Tibial artery (tissue), 4 donors: ENCODE results near the gene JAKMIP2.
A peak's percentile ranks its signal among the peaks of the same experiment; 100 is the strongest.

Experiments used
- DNase-seq, 2 donors: peaks; one replicate each; pipeline ENCODE4 v3.0.0-alpha.2; 2019
- H3K27ac ChIP-seq, 2 donors: fragments of 200-600 bp; sonication (generic) in 1 of 2; 1 replicate in 1 of 2; 2 replicates in 1 of 2; pipeline ENCODE4 v1.5.1; 2018 to 2019; ENCODE audit warnings: mild to moderate bottlenecking in 1 of 2
- H3K27me3 ChIP-seq, 2 donors: fragments of 200-600 bp; sonication (generic) in 1 of 2; one replicate each; pipeline versions ENCODE4 v1.5.1 to v1.6.0; 2016 to 2019
- H3K36me3 ChIP-seq, 3 donors: fragments of 200-600 bp; sonication (generic) in 2 of 3; one replicate each; pipeline ENCODE4 v1.5.1; 2016 to 2019; ENCODE audit warnings: mild to moderate bottlenecking in 2 of 3
- H3K4me1 ChIP-seq, 4 donors: fragments of 200-600 bp; sonication (generic) in 2 of 4; 1 replicate in 3 of 4; 2 replicates in 1 of 4; pipeline ENCODE4 v1.5.1; 2016 to 2019
- H3K4me3 ChIP-seq, 2 donors: fragments of 200-600 bp; sonication (generic) in 1 of 2; 1 replicate in 1 of 2; 2 replicates in 1 of 2; pipeline ENCODE4 v1.5.1; 2018 to 2019; ENCODE audit warnings: mild to moderate bottlenecking in 2 of 2
- H3K9me3 ChIP-seq, 3 donors: fragments of 200-600 bp; sonication (generic) in 1 of 3; one replicate each; pipeline ENCODE4 v1.5.1; 2016 to 2019
- CTCF ChIP-seq, 2 experiments: fragments of 200-600 bp in 1 of 2; fragments of 450-650 bp in 1 of 2; IDR thresholded peaks; one replicate each; pipeline ENCODE4 v1.5.1; 2017 to 2019; ENCODE audit warnings: antibody characterized with exemption in 2 of 2, mild to moderate bottlenecking in 1 of 2, moderate library complexity in 1 of 2
- intact Hi-C: fragments of 100-400 bp; cut with DNase I; formaldehyde crosslinking; loops from one replicate; pipeline ENCODE4 v1.15.0; 2023; ENCODE audit warnings: low total_unique reads

Gene JAKMIP2

DNA sequence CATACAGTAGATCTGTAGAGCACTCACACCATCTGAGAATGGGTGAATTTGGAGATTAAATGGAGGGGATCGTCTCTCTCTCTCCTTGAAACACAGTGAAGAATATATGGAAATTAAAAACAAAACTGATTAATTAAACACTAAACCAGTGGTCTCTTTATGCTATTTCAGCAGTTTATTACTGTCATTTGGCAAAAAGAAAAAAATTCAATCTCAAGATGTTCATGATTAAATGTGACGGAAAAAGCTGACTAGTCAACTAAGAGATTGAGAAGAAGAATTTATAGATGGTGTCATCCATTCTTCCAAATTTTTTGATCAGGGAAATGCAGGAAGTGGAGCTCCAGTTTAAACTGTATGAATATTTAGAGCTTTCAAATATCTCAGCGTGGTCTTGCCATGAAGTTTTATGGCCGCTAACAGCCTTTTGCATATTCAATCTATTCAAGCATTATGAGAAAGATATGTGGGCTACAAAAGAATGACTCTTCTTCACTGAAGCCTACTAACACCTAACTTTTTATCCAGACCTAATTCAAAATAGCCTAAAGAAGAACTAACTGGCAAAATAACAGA, 151.0 kb downstream of the JAKMIP2 start:
- H3K4me3 ChIP-seq: no peak overlapping the region
- intact Hi-C loops: loop anchor here (5.0 kb wide), 1 partner anchor 1021 kb away; the partner anchor contains the start of gene HTR4
- TF ChIP-seq CTCF (IDR thresholded peaks at IDR 0.05): no peak
- H3K27me3 ChIP-seq: no peaks in the 10 kb centered on the region
- no peak for DNase-seq
- H3K27ac ChIP-seq: no peak overlapping the region
- H3K36me3 ChIP-seq: no peaks in the 10 kb centered on the region
- no peaks in the 10 kb centered on the region for H3K4me1 ChIP-seq
- no peaks in the 10 kb centered on the region for H3K9me3 ChIP-seq

GRCh38 chr5:147629196-147629595, 153.3 kb downstream of the JAKMIP2 start:
- no peak for TF ChIP-seq CTCF (IDR thresholded peaks at IDR 0.05)
- Histone ChIP-seq H3K27ac (no peak overlapping the region), H3K36me3 (no peaks in the 10 kb centered on the region)

DNA sequence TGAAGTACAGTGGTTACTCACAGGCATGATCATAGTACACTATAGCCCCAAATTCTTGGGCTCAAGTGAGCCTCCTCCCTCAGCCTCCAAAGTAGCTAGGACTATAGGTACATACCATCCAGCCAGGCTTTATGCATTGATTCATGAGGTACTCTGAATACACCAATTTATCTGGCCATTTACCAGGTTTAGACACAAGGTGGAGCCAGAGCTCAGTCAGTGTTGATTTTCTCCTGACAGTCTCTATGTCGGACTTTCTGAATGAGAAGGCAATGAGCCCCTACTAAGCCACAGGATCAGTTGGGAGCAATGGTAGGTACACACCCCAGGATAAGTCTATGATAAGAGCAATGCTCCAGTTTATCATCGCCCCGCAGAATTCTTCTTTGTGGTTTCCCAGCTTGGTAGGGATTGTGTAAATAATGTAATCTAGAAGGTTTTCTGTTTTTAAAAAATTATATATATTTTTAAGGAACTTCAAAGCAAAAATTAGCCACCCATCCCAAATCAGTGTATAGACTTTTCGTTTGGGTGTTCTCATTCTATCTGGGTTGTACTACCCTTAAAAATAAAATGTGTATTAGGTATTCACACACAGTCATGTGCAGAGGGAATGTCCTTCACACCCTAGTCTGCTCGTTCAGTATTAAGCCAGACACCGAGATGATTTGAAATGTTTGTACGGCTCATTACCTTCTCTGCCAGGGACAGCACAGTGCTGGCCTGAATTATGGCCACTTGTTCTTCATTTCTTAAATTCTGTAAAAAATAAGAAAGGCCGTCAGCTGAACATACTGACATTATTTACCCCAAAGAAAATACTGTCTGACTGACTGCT, 154.3 kb downstream of the JAKMIP2 start:
- Histone ChIP-seq H3K36me3 (no peaks in the 10 kb centered on the region), H3K27ac (no peak overlapping the region), H3K4me3 (no peak overlapping the region), H3K4me1 (no peaks in the 10 kb centered on the region), H3K27me3 (no peaks in the 10 kb centered on the region), H3K9me3 (no peaks in the 10 kb centered on the region)
- intact Hi-C loops: loop anchor here (5.0 kb wide), 1 partner anchor 194 kb away; no protein-coding TSS in a partner anchor
- DNase-seq: peak in 1 of 2 donors; percentile 48
- TF ChIP-seq CTCF (IDR thresholded peaks at IDR 0.05): peak; percentile 72 to 77

More at GRCh38 chr5:147629196-147629595, 153.3 kb downstream of the JAKMIP2 start:
- H3K4me1 ChIP-seq: no peaks in the 10 kb centered on the region
- H3K4me3 ChIP-seq: no peak overlapping the region
- no peak for DNase-seq
- no peaks in the 10 kb centered on the region for H3K27me3 ChIP-seq
- intact Hi-C loops: loop anchor here (5.0 kb wide), 1 partner anchor 193 kb away; no protein-coding TSS in a partner anchor
- no peaks in the 10 kb centered on the region for H3K9me3 ChIP-seq

DNA sequence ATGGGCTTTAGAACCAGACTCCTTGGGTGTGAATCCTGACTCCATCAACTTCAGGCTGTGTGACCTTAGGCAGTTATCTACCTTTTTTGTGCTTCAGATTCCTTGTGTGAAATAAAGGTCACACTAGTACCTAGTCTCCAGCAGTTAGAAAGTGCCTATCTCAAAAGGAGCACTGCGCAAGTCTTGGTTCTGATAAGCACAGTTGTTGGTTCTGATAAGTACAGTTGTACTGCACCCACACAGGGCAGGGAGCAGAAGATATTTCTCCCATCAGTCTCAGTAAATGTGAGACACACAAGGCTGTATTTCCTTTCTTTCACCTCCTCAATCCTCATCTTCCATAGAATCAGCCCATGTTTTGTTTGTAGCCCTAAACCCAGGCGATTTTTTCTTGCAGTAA, 156.1 kb downstream of the JAKMIP2 start:
- no peak for DNase-seq
- Histone ChIP-seq H3K36me3 (no peaks in the 10 kb centered on the region), H3K27ac (no peak overlapping the region), H3K4me1 (no peaks in the 10 kb centered on the region), H3K4me3 (no peak overlapping the region), H3K9me3 (no peaks in the 10 kb centered on the region), H3K27me3 (no peaks in the 10 kb centered on the region)
- intact Hi-C loops: loop anchor here (5.0 kb wide), 1 partner anchor 196 kb away; no protein-coding TSS in a partner anchor
- no peak for TF ChIP-seq CTCF (IDR thresholded peaks at IDR 0.05)

- DNase-seq: no peak
- no peaks in the 10 kb centered on the region for H3K36me3 ChIP-seq
- no peaks in the 10 kb centered on the region for H3K27me3 ChIP-seq
- no peaks in the 10 kb centered on the region for H3K4me1 ChIP-seq
- no peak overlapping the region for H3K4me3 ChIP-seq
- no peak overlapping the region for H3K27ac ChIP-seq
- H3K9me3 ChIP-seq: no peaks in the 10 kb centered on the region
- no peak for TF ChIP-seq CTCF (IDR thresholded peaks at IDR 0.05)
- intact Hi-C loops: no loop called here
Measured at GRCh38 chr5:147621016-147621415, 161.5 kb downstream of the JAKMIP2 start.
